Neural cell (in vitro differentiated cells): Measurements from ENCODE around the gene DNA2. TPM values are rescaled to one million over a fixed set of nuclear protein-coding genes. Genes with fewer than 3 reads are reported as not detected.
"Not testable (repeated sequence)": the region's sequence is repeated elsewhere in the genome, so short reads cannot be mapped to it uniquely, and the experiment has no call there.

Source experiments
- H2AFZ ChIP-seq: fragments of 200-600, 300-800 bp; sonication (generic), shearing (Covaris generic); 2 replicates; pipeline ENCODE4 v1.6.0; 2014; ENCODE audit warnings: low read depth, mild to moderate bottlenecking, antibody characterized with exemption, low read length, moderate library complexity
- H3F3A ChIP-seq: fragments of 200-600 bp; shearing (Covaris generic); 2 replicates; pipeline ENCODE4 v1.6.1; 2016; ENCODE audit warnings: mild to moderate bottlenecking, moderate library complexity, mixed read lengths, antibody characterized with exemption, low read length; ENCODE audit not compliant: insufficient read depth, poor library complexity, severe bottlenecking
- H3K27ac ChIP-seq: fragments of 200-600, 300-800 bp; sonication (generic), shearing (Covaris generic); 2 replicates; pipeline ENCODE4 v1.5.1; 2014; ENCODE audit warnings: mild to moderate bottlenecking, low read length, moderate library complexity
- H3K27me3 ChIP-seq: fragments of 300-800, 200-600 bp; sonication (generic), shearing (Covaris generic); 2 replicates; pipeline ENCODE4 v1.6.0; 2014; ENCODE audit warnings: mild to moderate bottlenecking, low read depth, low read length, moderate library complexity; ENCODE audit not compliant: insufficient read depth
- H3K36me3 ChIP-seq: fragments of 300-800, 200-600 bp; sonication (generic), shearing (Covaris generic); 2 replicates; pipeline ENCODE4 v1.5.1; 2014; ENCODE audit warnings: mild to moderate bottlenecking, antibody characterized with exemption, low read length, moderate library complexity; ENCODE audit not compliant: insufficient read depth
- H3K4me2 ChIP-seq: fragments of 300-800, 200-600 bp; sonication (generic), shearing (Covaris generic); 2 replicates; pipeline ENCODE4 v1.6.0; 2014; ENCODE audit warnings: mild to moderate bottlenecking, low read length
- H3K4me3 ChIP-seq: fragments of 300-800, 200-600 bp; sonication (generic), shearing (Covaris generic); 2 replicates; pipeline ENCODE4 v1.5.1; 2014; ENCODE audit warnings: mild to moderate bottlenecking, low read length, moderate library complexity
- H3K79me2 ChIP-seq: fragments of 200-600 bp; shearing (Covaris generic); replicated peaks from 2 replicates; pipeline ENCODE4 v1.6.0; 2014; ENCODE audit warnings: mild to moderate bottlenecking, low read length, moderate library complexity; ENCODE audit not compliant: insufficient read depth
- H3K9ac ChIP-seq: fragments of 300-800, 200-600 bp; sonication (generic), shearing (Covaris generic); 2 replicates; pipeline ENCODE4 v1.6.1; 2016; ENCODE audit warnings: mild to moderate bottlenecking, low read length, mixed read lengths
- H3K9me2 ChIP-seq: fragments of 200-600 bp; shearing (Covaris generic); 2 replicates; pipeline ENCODE4 v1.6.1; 2016; ENCODE audit warnings: mild to moderate bottlenecking, low read length, mixed read lengths; ENCODE audit not compliant: insufficient read depth
- H3K9me3 ChIP-seq: fragments of 200-600, 300-800 bp; sonication (generic), shearing (Covaris generic); 2 replicates; pipeline ENCODE4 v1.6.1; 2016; ENCODE audit warnings: mild to moderate bottlenecking, mixed run types, low read length, moderate library complexity, mixed read lengths
- H4K20me1 ChIP-seq: fragments of 200-600 bp; shearing (Covaris generic); 2 replicates; pipeline ENCODE4 v1.6.1; 2016; ENCODE audit warnings: mild to moderate bottlenecking, mixed run types; ENCODE audit not compliant: insufficient read depth
- EP300 ChIP-seq: fragments of 450-650 bp; conservative IDR thresholded peaks from 2 replicates; pipeline ENCODE4 v1.6.1; 2014; ENCODE audit warnings: antibody characterized with exemption, mild to moderate bottlenecking, moderate library complexity; ENCODE audit not compliant: poor library complexity, severe bottlenecking
- EZH2 ChIP-seq: fragments of 200-600, 300-800 bp; shearing (Covaris generic), sonication (generic); IDR thresholded peaks from 2 replicates; pipeline ENCODE4 v1.6.1; 2014; ENCODE audit warnings: antibody characterized with exemption, low read length, borderline replicate concordance, mild to moderate bottlenecking; ENCODE audit not compliant: insufficient read depth, poor library complexity, severe bottlenecking
- MXI1 ChIP-seq: fragments of 450-650 bp; conservative IDR thresholded peaks from 2 replicates; pipeline ENCODE4 v1.6.1; 2014; ENCODE audit warnings: antibody characterized with exemption, mild to moderate bottlenecking; ENCODE audit not compliant: poor library complexity, severe bottlenecking
- POLR2AphosphoS5 ChIP-seq: IDR thresholded peaks from 2 replicates; pipeline ENCODE4 v1.6.1; 2012
- RAD21 ChIP-seq: fragments of 450-650 bp; conservative IDR thresholded peaks from 2 replicates; pipeline ENCODE4 v1.6.1; 2014; ENCODE audit warnings: antibody characterized with exemption, mild to moderate bottlenecking, moderate library complexity
- SMC3 ChIP-seq: fragments of 450-650 bp; conservative IDR thresholded peaks from 2 replicates; pipeline ENCODE4 v1.6.1; 2014; ENCODE audit warnings: antibody characterized with exemption, mild to moderate bottlenecking, moderate library complexity; ENCODE audit not compliant: poor library complexity
- TAF1 ChIP-seq: IDR thresholded peaks from 2 replicates; pipeline ENCODE4 v1.6.1; 2012; ENCODE audit warnings: low read depth
- polyA plus RNA-seq: library from polyadenylated mRNA; depleted of rRNA; stranded (reverse); fragments of >200 nt; gene quantifications from 2 replicates; pipeline ENCODE4 v1.2.3, GENCODE V29; 2014
- TF ChIP-seq, protein P1 (sequence below): fragments of 450-650 bp; IDR thresholded peaks from 2 replicates; pipeline ENCODE4 v1.5.1; 2014; ENCODE audit warnings: antibody characterized with exemption, mild to moderate bottlenecking, moderate library complexity; ENCODE audit not compliant: poor library complexity, severe bottlenecking
- TF ChIP-seq, protein P2 (sequence below): IDR thresholded peaks from 2 replicates; pipeline ENCODE4 v1.6.1; 2012; ENCODE audit warnings: borderline replicate concordance

Gene DNA2
- polyA plus RNA-seq, 1 donor from 2014 or later: 15.2 TPM

DNA sequence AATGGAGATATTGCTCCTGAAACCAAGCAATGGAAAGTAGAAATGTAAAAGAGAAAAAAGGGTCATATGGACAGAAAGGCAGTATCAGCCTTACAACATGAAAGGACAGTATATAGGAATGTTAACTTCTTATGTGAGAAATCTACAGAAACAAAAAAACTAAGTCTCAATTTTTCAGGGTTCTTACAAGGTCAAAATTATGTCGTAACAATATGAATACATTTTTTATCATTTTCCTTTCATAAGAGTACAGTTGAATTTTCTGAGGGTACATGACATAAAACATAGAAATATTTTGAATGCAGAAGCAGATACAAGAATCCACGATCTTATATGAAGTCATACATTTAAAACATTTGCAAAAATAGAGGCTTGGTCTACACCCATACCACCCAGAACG lies 10.7 kb downstream of the DNA2 start:
- H3K4me3 ChIP-seq: no peak overlapping the region
- no peak overlapping the region for H3K27ac ChIP-seq
- no peaks in the 10 kb centered on the region for H3K9me2 ChIP-seq
- H3K9me3 ChIP-seq: no peaks in the 10 kb centered on the region
- TF ChIP-seq POLR2AphosphoS5: no peak
- no peak for TF ChIP-seq MXI1
- TF ChIP-seq, protein P1, sequence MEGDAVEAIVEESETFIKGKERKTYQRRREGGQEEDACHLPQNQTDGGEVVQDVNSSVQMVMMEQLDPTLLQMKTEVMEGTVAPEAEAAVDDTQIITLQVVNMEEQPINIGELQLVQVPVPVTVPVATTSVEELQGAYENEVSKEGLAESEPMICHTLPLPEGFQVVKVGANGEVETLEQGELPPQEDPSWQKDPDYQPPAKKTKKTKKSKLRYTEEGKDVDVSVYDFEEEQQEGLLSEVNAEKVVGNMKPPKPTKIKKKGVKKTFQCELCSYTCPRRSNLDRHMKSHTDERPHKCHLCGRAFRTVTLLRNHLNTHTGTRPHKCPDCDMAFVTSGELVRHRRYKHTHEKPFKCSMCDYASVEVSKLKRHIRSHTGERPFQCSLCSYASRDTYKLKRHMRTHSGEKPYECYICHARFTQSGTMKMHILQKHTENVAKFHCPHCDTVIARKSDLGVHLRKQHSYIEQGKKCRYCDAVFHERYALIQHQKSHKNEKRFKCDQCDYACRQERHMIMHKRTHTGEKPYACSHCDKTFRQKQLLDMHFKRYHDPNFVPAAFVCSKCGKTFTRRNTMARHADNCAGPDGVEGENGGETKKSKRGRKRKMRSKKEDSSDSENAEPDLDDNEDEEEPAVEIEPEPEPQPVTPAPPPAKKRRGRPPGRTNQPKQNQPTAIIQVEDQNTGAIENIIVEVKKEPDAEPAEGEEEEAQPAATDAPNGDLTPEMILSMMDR: no peak
- no peak for TF ChIP-seq SMC3
- no peaks in the 10 kb centered on the region for H3K79me2 ChIP-seq
- H3K9ac ChIP-seq: no peak overlapping the region
- no peaks in the 10 kb centered on the region for H3K36me3 ChIP-seq
- H3F3A ChIP-seq: no peaks in the 10 kb centered on the region
- no peak overlapping the region for H3K4me2 ChIP-seq
- no peaks in the 10 kb centered on the region for H3K27me3 ChIP-seq
- H2AFZ ChIP-seq: no peak overlapping the region
- H4K20me1 ChIP-seq: no peaks in the 10 kb centered on the region

DNA sequence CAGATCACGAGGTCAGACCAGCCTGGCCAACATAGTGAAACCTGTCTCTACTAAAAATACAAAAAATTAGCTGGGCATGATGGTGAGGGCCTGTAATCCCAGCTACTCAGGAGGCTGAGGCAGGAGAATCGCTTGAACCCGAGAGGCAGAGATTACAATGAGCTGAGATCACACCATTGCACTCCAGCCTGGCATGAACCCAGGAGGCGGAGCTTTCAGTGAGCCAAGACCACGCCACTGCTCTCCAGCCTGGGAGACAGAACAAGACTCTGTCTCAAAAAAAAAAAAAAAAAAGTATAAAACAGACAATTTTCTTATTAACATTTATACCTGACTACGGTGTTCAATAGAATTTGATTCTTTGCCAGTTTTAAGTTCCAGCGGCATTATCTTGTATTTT lies 22.1 kb downstream of the DNA2 start:
- not testable (repeated sequence) for H3K9ac ChIP-seq, H3K36me3 ChIP-seq, H4K20me1 ChIP-seq, H3K79me2 ChIP-seq, H3K27ac ChIP-seq, H3K4me2 ChIP-seq, H3K27me3 ChIP-seq, H3K4me3 ChIP-seq, H2AFZ ChIP-seq, H3K9me3 ChIP-seq, H3F3A ChIP-seq, H3K9me2 ChIP-seq

DNA sequence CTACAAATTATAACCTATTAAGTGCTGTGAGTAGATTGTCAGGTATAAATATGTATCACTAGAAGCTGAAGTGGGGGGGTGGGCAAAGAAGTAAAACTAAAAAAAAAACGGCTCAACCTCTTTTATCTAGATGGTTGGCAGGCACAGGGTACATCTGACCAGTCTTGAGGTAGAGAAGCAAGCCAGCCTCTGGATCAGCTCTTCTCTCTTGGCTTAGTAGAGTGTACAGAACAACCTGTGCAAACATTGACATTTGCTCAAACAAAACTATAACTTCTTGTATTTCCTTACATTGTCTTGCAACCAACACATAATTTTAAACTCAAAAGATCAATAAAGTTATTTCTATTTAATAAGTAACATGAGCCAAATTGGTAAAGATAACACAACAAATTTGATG lies 25.6 kb downstream of the DNA2 start:
- Histone ChIP-seq H4K20me1 (no peaks in the 10 kb centered on the region), H3K4me2 (no peak overlapping the region), H3K27me3 (no peaks in the 10 kb centered on the region), H2AFZ (no peak overlapping the region), H3F3A (no peaks in the 10 kb centered on the region), H3K36me3 (no peaks in the 10 kb centered on the region), H3K4me3 (no peak overlapping the region), H3K79me2 (no peaks in the 10 kb centered on the region), H3K9me2 (no peaks in the 10 kb centered on the region), H3K9ac (no peak overlapping the region), H3K27ac (no peak overlapping the region), H3K9me3 (no peaks in the 10 kb centered on the region)
- TF ChIP-seq, protein P1: no peak
- TF ChIP-seq MXI1 (no peak), TAF1 (no peak), RAD21 (no peak), POLR2AphosphoS5 (no peak), SMC3 (no peak), EP300 (no peak), EZH2 (no peak)
- TF ChIP-seq, protein P2, sequence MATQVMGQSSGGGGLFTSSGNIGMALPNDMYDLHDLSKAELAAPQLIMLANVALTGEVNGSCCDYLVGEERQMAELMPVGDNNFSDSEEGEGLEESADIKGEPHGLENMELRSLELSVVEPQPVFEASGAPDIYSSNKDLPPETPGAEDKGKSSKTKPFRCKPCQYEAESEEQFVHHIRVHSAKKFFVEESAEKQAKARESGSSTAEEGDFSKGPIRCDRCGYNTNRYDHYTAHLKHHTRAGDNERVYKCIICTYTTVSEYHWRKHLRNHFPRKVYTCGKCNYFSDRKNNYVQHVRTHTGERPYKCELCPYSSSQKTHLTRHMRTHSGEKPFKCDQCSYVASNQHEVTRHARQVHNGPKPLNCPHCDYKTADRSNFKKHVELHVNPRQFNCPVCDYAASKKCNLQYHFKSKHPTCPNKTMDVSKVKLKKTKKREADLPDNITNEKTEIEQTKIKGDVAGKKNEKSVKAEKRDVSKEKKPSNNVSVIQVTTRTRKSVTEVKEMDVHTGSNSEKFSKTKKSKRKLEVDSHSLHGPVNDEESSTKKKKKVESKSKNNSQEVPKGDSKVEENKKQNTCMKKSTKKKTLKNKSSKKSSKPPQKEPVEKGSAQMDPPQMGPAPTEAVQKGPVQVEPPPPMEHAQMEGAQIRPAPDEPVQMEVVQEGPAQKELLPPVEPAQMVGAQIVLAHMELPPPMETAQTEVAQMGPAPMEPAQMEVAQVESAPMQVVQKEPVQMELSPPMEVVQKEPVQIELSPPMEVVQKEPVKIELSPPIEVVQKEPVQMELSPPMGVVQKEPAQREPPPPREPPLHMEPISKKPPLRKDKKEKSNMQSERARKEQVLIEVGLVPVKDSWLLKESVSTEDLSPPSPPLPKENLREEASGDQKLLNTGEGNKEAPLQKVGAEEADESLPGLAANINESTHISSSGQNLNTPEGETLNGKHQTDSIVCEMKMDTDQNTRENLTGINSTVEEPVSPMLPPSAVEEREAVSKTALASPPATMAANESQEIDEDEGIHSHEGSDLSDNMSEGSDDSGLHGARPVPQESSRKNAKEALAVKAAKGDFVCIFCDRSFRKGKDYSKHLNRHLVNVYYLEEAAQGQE: no peak
